OCI-LY7 (cell line): ENCODE data around the gene DAPK2.

Source experiments
- EZH2phosphoT487 ChIP-seq: fragments of 200-600 bp; sonication (generic); IDR thresholded peaks from 2 replicates; pipeline ENCODE4 v1.6.1; 2018; ENCODE audit warnings: low read depth, borderline replicate concordance, mild to moderate bottlenecking, mixed run types, antibody characterized with exemption, low read length, moderate library complexity, mixed read lengths
- TF ChIP-seq, protein P1 (sequence below): fragments of 200-600 bp; sonication (generic); conservative IDR thresholded peaks from 2 replicates; pipeline ENCODE4 v1.5.1; 2014; ENCODE audit warnings: mild to moderate bottlenecking, antibody characterized with exemption, low read length, moderate library complexity, mixed read lengths

GRCh38 chr15:64017591-64018163 is 28.6 kb downstream of the DAPK2 start:
- TF ChIP-seq, protein P1, sequence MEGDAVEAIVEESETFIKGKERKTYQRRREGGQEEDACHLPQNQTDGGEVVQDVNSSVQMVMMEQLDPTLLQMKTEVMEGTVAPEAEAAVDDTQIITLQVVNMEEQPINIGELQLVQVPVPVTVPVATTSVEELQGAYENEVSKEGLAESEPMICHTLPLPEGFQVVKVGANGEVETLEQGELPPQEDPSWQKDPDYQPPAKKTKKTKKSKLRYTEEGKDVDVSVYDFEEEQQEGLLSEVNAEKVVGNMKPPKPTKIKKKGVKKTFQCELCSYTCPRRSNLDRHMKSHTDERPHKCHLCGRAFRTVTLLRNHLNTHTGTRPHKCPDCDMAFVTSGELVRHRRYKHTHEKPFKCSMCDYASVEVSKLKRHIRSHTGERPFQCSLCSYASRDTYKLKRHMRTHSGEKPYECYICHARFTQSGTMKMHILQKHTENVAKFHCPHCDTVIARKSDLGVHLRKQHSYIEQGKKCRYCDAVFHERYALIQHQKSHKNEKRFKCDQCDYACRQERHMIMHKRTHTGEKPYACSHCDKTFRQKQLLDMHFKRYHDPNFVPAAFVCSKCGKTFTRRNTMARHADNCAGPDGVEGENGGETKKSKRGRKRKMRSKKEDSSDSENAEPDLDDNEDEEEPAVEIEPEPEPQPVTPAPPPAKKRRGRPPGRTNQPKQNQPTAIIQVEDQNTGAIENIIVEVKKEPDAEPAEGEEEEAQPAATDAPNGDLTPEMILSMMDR, result no peak
- no peak for TF ChIP-seq EZH2phosphoT487
